T follicular helper cell (primary cell): ENCODE data around the gene SIGLEC14.
"Not testable (repeated sequence)": the region's sequence is repeated elsewhere in the genome, so short reads cannot be mapped to it uniquely, and the experiment has no call there.

Experiments
- DNase-seq: peaks from one replicate; pipeline ENCODE4 v3.0.0-alpha.2; 2020; ENCODE audit warnings: low read depth
- total RNA-seq, 2 experiments: gene quantifications; one replicate each; lab custom pipeline; 2026; lab: John Stamatoyannopoulos, UW

SIGLEC14 gene
- total RNA-seq = 0 reads per million in 2 experiments

- DNase-seq = not testable (repeated sequence)
Observed at GRCh38 chr19:51646730-51647129, at the start of gene SIGLEC14. Gene SIGLEC14, minus strand, starts transcription at chr19:51646825. Its CDS starts 66 bp downstream, at chr19:51646759.

GRCh38 chr19:51695702-51696315, 49.2 kb upstream of the SIGLEC14 start:
- no peak for DNase-seq

GRCh38 chr19:51695088-51695487, 48.5 kb upstream of the SIGLEC14 start:
- no peak for DNase-seq

GRCh38 chr19:51694318-51695085, 47.9 kb upstream of the SIGLEC14 start:
- no peak for DNase-seq

GRCh38 chr19:51693819-51694218, 47.2 kb upstream of the SIGLEC14 start:
- no peak for DNase-seq

- no peak for DNase-seq
Observed at GRCh38 chr19:51693260-51693659, 46.6 kb upstream of the SIGLEC14 start, which contains the start of gene SPACA6. Gene SPACA6, plus strand, starts transcription at chr19:51693330. Its CDS starts 197 bp downstream, at chr19:51693527.

- no peak for DNase-seq
Observed at GRCh38 chr19:51692468-51692867, 45.8 kb upstream of the SIGLEC14 start.

- no peak for DNase-seq
Observed at GRCh38 chr19:51691584-51692428, 45.2 kb upstream of the SIGLEC14 start.

GRCh38 chr19:51691074-51691583, 44.5 kb upstream of the SIGLEC14 start:
- DNase-seq = no peak

- peak; percentile 44 for DNase-seq
Observed at GRCh38 chr19:51690454-51691073, 43.9 kb upstream of the SIGLEC14 start.

- DNase-seq = no peak
Observed at GRCh38 chr19:51689751-51690453, 43.3 kb upstream of the SIGLEC14 start.

- no peak for DNase-seq
Observed at GRCh38 chr19:51688671-51689571, 42.3 kb upstream of the SIGLEC14 start.

GRCh38 chr19:51687791-51688670, 41.4 kb upstream of the SIGLEC14 start:
- no peak for DNase-seq

GRCh38 chr19:51686171-51686570, 39.5 kb upstream of the SIGLEC14 start:
- no peak for DNase-seq

GRCh38 chr19:51681286-51681941, 34.8 kb upstream of the SIGLEC14 start:
- no peak for DNase-seq

- DNase-seq = no peak
Observed at GRCh38 chr19:51680474-51680873, 33.8 kb upstream of the SIGLEC14 start.

- DNase-seq = no peak
Observed at GRCh38 chr19:51676566-51677083, 30.0 kb upstream of the SIGLEC14 start.

GRCh38 chr19:51675911-51676565, 29.4 kb upstream of the SIGLEC14 start:
- not testable (repeated sequence) for DNase-seq
